ENCODE data around the gene HOMEZ.
"Not testable (repeated sequence)": the region's sequence is repeated elsewhere in the genome, so short reads cannot be mapped to it uniquely, and the experiment has no call there.

HOMEZ gene, protein sequence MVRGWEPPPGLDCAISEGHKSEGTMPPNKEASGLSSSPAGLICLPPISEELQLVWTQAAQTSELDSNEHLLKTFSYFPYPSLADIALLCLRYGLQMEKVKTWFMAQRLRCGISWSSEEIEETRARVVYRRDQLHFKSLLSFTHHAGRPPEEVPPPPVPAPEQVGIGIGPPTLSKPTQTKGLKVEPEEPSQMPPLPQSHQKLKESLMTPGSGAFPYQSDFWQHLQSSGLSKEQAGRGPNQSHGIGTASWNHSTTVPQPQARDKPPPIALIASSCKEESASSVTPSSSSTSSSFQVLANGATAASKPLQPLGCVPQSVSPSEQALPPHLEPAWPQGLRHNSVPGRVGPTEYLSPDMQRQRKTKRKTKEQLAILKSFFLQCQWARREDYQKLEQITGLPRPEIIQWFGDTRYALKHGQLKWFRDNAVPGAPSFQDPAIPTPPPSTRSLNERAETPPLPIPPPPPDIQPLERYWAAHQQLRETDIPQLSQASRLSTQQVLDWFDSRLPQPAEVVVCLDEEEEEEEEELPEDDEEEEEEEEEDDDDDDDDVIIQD

DNA sequence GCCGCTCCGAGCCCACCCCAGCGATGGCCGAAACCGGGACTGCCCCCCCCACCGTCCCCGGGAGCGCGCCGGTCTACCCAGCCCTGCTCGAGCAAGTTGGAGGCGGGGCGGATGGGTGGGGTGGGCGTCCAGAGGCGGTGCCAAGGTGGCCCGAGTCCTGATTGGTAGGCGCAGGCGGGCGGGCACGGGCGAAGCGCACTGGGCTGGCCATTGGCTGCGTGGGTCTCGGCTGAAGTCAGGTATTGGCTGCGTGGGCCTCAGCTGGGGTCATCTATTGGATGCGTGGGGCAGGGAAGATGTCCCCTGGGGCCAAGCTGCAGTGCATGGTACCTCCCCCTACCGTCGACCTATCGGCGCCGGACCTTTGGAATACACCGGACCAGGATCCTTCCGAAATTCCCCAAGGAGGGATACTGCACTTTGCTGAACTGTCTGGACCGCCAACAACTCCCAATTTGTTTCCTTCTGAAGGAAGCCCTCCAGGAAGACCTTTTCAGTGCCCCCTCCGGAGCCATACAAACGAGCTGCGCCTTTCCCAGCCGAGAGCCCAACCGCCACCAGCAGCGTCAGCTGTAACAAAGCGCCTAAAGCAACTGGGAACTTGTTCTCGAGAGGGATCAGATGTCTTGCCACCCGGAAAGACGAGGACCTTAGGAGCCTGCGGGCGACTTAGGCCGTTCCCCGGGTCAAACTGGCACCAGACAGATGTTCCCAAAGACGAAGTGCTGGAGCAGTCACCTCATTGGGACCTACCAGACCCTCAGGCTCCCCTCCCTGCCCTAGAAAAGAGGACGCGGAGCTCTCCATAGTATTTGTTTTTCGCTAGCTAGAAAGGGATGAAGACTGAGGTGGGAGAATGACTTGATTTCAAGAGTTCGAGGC is at the start of gene HOMEZ:
TSS of gene HOMEZ (minus strand) at position 113 of the 882 bp plus-strand sequence. CDS start 180 bp downstream, outside the sequence.
- Histone ChIP-seq H3K9me3 (no peaks in the 10 kb centered on the region), H3K36me3 (0 out of 2 replicates have a peak, but pooled peaks cover 12% of the 10 kb centered on the region), H3K4me3 (peak within 1 kb of the TSS; percentile 88), H3K9ac (peak within 1 kb of the TSS; percentile 89), H3K27me3 (no peaks in the 10 kb centered on the region), H3K4me2 (peak within 1 kb of the TSS; percentile 91), H4K20me1 (no peaks in the 10 kb centered on the region), H3K4me1 (peaks cover 23% of the 10 kb centered on the region), H3K27ac (peak within 1 kb of the TSS; percentile 80)
- no peak for TF ChIP-seq Cebpa-rat (IDR thresholded peaks at IDR 0.05)

DNA sequence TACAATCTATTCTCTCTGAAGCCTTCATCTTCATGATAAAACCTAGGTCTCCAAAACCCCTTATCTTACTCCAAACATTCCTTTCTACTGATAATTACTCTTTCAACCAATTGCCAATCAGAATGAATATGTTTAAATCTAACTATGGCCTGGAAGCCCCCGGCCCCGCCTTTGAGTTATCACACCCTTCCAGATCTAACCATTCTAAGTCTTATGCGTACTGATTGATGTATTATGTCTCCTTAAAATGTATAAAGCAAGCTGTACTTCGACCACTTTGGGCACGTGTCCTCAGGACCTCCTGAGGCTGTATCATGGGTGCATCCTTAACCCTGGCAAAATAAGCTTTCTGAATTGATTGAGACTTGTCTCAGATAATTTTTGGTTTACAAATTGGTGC is 49.7 kb upstream of the HOMEZ start:
- Histone ChIP-seq H3K4me2 (no peak overlapping the region), H3K9me3 (peaks cover 25% of the 10 kb centered on the region), H3K4me1 (no peaks in the 10 kb centered on the region), H3K4me3 (no peak overlapping the region), H4K20me1 (no peaks in the 10 kb centered on the region), H3K9ac (no peak overlapping the region), H3K27ac (no peak overlapping the region), H3K36me3 (no peaks in the 10 kb centered on the region), H3K27me3 (no peaks in the 10 kb centered on the region)
- TF ChIP-seq Cebpa-rat (IDR thresholded peaks at IDR 0.05): no peak

GRCh38 chr14:23327947-23328744 is 42.2 kb upstream of the HOMEZ start:
- Histone ChIP-seq H4K20me1 (peaks cover 36% of the 10 kb centered on the region), H3K4me2 (no peak overlapping the region), H3K9me3 (no peaks in the 10 kb centered on the region), H3K4me3 (no peak overlapping the region), H3K4me1 (peaks cover 20% of the 10 kb centered on the region), H3K9ac (no peak overlapping the region), H3K36me3 (peaks cover 37% of the 10 kb centered on the region), H3K27ac (no peak overlapping the region), H3K27me3 (no peaks in the 10 kb centered on the region)
- no peak for TF ChIP-seq Cebpa-rat (IDR thresholded peaks at IDR 0.05)

DNA sequence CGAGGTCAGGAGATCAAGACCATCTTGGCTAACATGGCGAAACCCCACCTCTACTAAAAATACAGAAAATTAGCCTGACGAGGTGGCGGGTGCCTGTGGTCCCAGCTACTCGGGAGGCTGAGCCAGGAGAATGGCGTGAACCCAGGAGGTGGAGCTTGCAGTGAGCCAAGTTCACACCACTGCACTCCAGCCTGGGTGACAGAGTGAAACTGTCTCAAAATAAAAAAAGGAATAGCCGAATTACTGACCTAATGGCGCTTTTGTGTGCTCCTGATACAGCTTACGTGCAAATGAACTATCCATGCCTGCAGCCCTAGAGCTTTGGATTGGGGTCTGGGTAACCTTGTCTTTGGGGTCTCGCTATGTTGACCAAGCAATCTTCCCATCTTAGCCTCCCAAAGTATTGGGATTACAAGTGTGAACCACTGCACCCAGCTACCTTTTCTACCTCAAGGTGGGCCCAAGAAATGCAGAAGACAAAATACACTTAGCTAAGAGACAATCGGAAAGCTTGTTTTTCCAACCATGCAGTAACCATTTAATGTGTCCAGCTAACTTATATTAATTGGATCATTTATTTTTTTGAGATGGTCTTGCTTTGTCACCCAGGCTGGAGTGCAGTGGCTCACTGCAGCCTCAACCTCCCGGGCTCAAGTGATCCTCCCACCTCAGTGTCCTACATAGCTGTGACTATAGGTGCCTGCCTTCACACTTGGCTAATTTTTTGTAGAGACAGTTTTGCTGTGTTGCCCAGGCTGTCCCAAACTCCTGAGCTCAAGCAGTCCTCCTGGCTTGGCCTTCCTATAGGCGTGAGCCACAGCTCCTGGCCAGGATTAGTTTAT is 40.8 kb upstream of the HOMEZ start:
- H3K27ac ChIP-seq: no peak overlapping the region

GRCh38 chr14:23325746-23326145 is 39.8 kb upstream of the HOMEZ start:
- peaks cover 48% of the 10 kb centered on the region for H4K20me1 ChIP-seq
- not testable (repeated sequence) for H3K4me3 ChIP-seq, H3K9me3 ChIP-seq, H3K27ac ChIP-seq, H3K4me2 ChIP-seq, H3K9ac ChIP-seq, H3K27me3 ChIP-seq
- peaks cover 40% of the 10 kb centered on the region for H3K36me3 ChIP-seq
- peaks cover 26% of the 10 kb centered on the region for H3K4me1 ChIP-seq

More for the DNA sequence above, 40.8 kb upstream of the HOMEZ start:
- TF ChIP-seq Cebpa-rat (IDR thresholded peaks at IDR 0.05): no peak
- H3K36me3 ChIP-seq: peaks cover 40% of the 10 kb centered on the region
- no peaks in the 10 kb centered on the region for H3K9me3 ChIP-seq
- no peaks in the 10 kb centered on the region for H3K27me3 ChIP-seq
- no peak overlapping the region for H3K9ac ChIP-seq
- H3K4me2 ChIP-seq: no peak overlapping the region
- H3K4me1 ChIP-seq: peaks cover 26% of the 10 kb centered on the region
- peaks cover 48% of the 10 kb centered on the region for H4K20me1 ChIP-seq
- H3K4me3 ChIP-seq: no peak overlapping the region

DNA sequence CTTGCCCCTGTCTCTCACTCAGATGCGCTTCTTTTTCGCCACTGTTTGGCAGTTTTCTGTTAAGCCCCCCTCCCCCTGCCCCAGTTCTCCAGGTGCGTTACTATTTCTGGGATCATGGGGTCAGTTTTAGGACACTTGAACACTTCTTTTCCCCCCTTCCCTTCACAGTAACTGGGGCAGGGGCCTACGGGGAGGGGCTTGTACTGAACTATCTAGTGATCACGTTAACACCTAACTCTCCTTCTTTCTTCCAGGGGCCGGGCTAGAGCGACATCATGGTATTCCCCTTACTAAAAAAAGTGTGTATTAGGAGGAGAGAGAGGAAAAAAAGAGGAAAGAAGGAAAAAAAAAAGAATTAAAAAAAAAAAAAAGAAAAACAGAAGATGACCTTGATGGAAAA is 39.1 kb upstream of the HOMEZ start:
- peaks cover 48% of the 10 kb centered on the region for H4K20me1 ChIP-seq
- peak overlapping the region; percentile 47; the same call in 1 of the 2 replicates for H3K9ac ChIP-seq
- H3K27me3 ChIP-seq: no peaks in the 10 kb centered on the region
- no peak overlapping the region for H3K27ac ChIP-seq
- no peak overlapping the region for H3K4me3 ChIP-seq
- H3K4me1 ChIP-seq: peaks cover 34% of the 10 kb centered on the region
- peaks cover 40% of the 10 kb centered on the region for H3K36me3 ChIP-seq
- H3K9me3 ChIP-seq: no peaks in the 10 kb centered on the region
- peak overlapping the region; percentile 91 for H3K4me2 ChIP-seq
- no peak for TF ChIP-seq Cebpa-rat (IDR thresholded peaks at IDR 0.05)

- peaks cover 48% of the 10 kb centered on the region for H4K20me1 ChIP-seq
- H3K27me3 ChIP-seq: no peaks in the 10 kb centered on the region
- TF ChIP-seq Cebpa-rat (IDR thresholded peaks at IDR 0.05): no peak
- peak overlapping the region; percentile 47 for H3K9ac ChIP-seq
- no peak overlapping the region for H3K4me3 ChIP-seq
- H3K36me3 ChIP-seq: peaks cover 40% of the 10 kb centered on the region
- H3K4me2 ChIP-seq: peak overlapping the region; percentile 91
- H3K27ac ChIP-seq: no peak overlapping the region
- no peaks in the 10 kb centered on the region for H3K9me3 ChIP-seq
- peaks cover 36% of the 10 kb centered on the region for H3K4me1 ChIP-seq
Observed at GRCh38 chr14:23324455-23324846, 38.5 kb upstream of the HOMEZ start.

GRCh38 chr14:23323838-23324454 is 38.0 kb upstream of the HOMEZ start:
- no peaks in the 10 kb centered on the region for H3K27me3 ChIP-seq
- peaks cover 40% of the 10 kb centered on the region for H3K36me3 ChIP-seq
- H3K4me3 ChIP-seq: no peak overlapping the region
- H3K27ac ChIP-seq: no peak overlapping the region
- H4K20me1 ChIP-seq: peaks cover 48% of the 10 kb centered on the region
- H3K9ac ChIP-seq: peak overlapping the region; percentile 47; the same call in 1 of the 2 replicates
- H3K9me3 ChIP-seq: no peaks in the 10 kb centered on the region
- H3K4me1 ChIP-seq: peaks cover 36% of the 10 kb centered on the region
- H3K4me2 ChIP-seq: peak overlapping the region; percentile 91
- no peak for TF ChIP-seq Cebpa-rat (IDR thresholded peaks at IDR 0.05)

Data from BLaER1 (cell line).